GM12875 (cell line): Measurements from ENCODE around the gene EFEMP1.
"Not testable (repeated sequence)": the region's sequence is repeated elsewhere in the genome, so short reads cannot be mapped to it uniquely, and the experiment has no call there.

ENCODE experiments used
- H3K4me3 ChIP-seq: one replicate; pipeline ENCODE4 v1.5.1; 2011; ENCODE audit warnings: low read depth, low read length, control low read depth
- CTCF ChIP-seq: IDR thresholded peaks from 2 replicates; pipeline ENCODE4 v1.5.1; 2011; ENCODE audit warnings: low read depth, mild to moderate bottlenecking, control low read depth, inconsistent platforms, low read length, moderate library complexity, borderline replicate concordance; ENCODE audit not compliant: insufficient read depth

Gene EFEMP1

GRCh38 chr2:55837073-55837472 lies 86.5 kb downstream of the EFEMP1 start:
- no peak overlapping the region for H3K4me3 ChIP-seq
- no peak for TF ChIP-seq CTCF

- not testable (repeated sequence) for H3K4me3 ChIP-seq
Measured at GRCh38 chr2:55831671-55832410, 91.7 kb downstream of the EFEMP1 start.

GRCh38 chr2:55827855-55828254 lies 95.7 kb downstream of the EFEMP1 start:
- TF ChIP-seq CTCF, result no peak
- no peak overlapping the region for H3K4me3 ChIP-seq

- H3K4me3 ChIP-seq, result not testable (repeated sequence)
Measured at GRCh38 chr2:55827428-55827827, 96.2 kb downstream of the EFEMP1 start.

DNA sequence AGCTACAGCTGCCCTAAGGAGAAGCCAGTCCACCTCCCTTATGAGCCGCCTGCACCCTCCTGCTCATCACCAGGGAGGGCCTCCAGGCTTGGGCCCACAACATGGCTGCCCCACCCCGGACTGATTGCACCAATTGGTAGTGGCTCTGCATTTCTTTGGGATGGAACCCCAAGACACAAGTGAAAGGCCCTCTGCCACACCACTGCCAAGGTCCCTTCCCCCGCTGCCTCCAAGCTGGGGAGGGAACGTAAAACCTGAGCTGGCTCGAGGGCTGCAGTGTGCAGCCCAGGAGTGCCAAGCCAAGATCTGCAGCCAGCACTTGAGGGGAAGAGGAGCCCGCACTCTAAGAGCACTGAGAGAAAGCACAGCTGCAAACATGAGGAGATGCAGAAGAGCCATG lies 97.3 kb downstream of the EFEMP1 start:
- no peak overlapping the region for H3K4me3 ChIP-seq
- TF ChIP-seq CTCF, result no peak

DNA sequence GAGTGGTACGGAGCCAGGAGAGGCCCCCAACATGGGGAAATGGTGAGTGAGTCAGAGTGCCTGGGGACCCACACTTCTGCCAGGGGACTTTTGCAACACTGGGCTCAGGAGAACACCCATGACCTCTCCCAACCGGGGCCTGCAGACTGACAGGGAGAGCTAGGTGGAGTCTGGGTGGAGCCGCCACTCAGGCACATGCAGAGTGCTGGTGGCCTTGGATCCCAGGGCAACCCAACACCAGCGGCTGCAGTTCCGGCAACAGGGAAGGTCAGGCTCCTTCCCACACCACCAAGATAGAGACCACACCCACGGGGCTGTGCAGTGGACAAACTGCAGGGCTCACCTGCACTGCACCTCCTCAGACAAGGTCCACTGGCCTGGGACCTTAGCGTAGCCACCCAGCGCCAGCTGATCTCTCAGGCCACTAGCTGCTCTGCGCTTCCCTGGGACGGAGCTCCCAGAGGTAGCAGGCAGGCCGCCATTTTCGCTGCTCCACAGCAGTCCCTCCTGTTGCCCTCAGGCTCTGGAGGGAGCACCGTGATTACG lies 99.0 kb downstream of the EFEMP1 start:
- H3K4me3 ChIP-seq, result no peak overlapping the region
- TF ChIP-seq CTCF, result no peak
